Subcutaneous abdominal adipose tissue (tissue), 5 donors: ENCODE data around the gene ABCG1.

Source experiments
- H3K27ac ChIP-seq: one replicate; pipeline ENCODE4 v1.7.0; 2013; ENCODE audit warnings: low read depth, mild to moderate bottlenecking, inconsistent platforms, low read length, moderate library complexity
- H3K27me3 ChIP-seq, 5 donors: one replicate each; pipeline ENCODE4 v1.7.0; 2013; ENCODE audit warnings: low read length in 5 of 5, inconsistent platforms in 1 of 5; ENCODE audit not compliant: control insufficient read depth in 5 of 5, insufficient read depth in 4 of 5
- H3K36me3 ChIP-seq, 5 donors: one replicate each; pipeline ENCODE4 v1.7.0; 2013; ENCODE audit warnings: low read length in 5 of 5; ENCODE audit not compliant: control insufficient read depth in 5 of 5, insufficient read depth in 5 of 5
- H3K4me1 ChIP-seq, 5 donors: one replicate each; pipeline ENCODE4 v1.7.0; 2013; ENCODE audit warnings: low read length in 5 of 5, mild to moderate bottlenecking in 3 of 5, moderate library complexity in 1 of 5; ENCODE audit not compliant: control insufficient read depth in 5 of 5, insufficient read depth in 5 of 5
- H3K4me3 ChIP-seq, 5 donors: one replicate each; pipeline ENCODE4 v1.7.0; 2013; ENCODE audit warnings: low read length in 5 of 5, low read depth in 1 of 5
- H3K9ac ChIP-seq, 5 donors: one replicate each; pipeline ENCODE4 v1.7.0; 2013; ENCODE audit warnings: low read length in 5 of 5, mild to moderate bottlenecking in 4 of 5, moderate library complexity in 3 of 5
- H3K9me3 ChIP-seq, 5 donors: one replicate each; pipeline ENCODE4 v1.7.0; 2013; ENCODE audit warnings: low read length in 5 of 5; ENCODE audit not compliant: control insufficient read depth in 5 of 5
- donor health status: healthy.
- donor health status: healthy.
- donor health status: healthy.
- donor health status: healthy.
- donor health status: healthy.

ABCG1 gene

DNA sequence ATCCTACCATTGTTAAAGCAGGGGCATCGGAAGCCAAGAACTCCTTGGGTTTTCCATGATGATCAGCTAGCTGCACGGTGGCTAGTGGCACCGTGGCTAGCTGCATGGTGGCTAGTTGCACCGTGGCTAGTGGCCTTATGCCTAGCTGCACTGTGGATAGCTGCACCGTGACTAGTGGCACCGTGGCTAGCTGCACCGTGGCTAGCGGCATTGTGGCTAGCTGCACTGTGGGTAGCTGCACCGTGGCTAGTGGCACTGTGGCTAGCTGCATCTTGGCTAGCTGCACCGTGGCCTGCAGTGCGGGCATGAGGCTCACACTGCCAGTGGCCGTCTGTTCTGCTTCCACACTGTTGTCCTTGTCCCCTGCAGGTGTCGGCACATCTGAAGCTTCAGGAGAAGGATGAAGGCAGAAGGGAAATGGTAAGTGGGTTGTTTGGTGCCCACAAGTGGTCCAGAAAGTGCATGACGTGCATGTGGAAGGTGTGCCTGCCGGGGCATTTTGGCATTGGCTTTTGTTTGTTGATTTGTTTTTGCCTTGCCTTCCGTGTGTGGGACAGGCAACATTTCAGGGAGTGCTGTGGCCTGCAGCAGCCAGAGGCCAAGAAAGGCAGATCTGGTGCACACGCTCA lies 57.7 kb downstream of the ABCG1 start:
- Histone ChIP-seq H3K4me3 (no peak overlapping the region), H3K4me1 (peaks cover 0 to 6% (median 0%) of the 10 kb centered on the region in 5 donors), H3K36me3 (peaks cover 0 to 71% (median 49%) of the 10 kb centered on the region in 5 donors), H3K27me3 (peaks cover 0 to 3% (median 0%) of the 10 kb centered on the region in 5 donors), H3K9me3 (no peaks in the 10 kb centered on the region), H3K9ac (no peak overlapping the region), H3K27ac (no peak overlapping the region)

DNA sequence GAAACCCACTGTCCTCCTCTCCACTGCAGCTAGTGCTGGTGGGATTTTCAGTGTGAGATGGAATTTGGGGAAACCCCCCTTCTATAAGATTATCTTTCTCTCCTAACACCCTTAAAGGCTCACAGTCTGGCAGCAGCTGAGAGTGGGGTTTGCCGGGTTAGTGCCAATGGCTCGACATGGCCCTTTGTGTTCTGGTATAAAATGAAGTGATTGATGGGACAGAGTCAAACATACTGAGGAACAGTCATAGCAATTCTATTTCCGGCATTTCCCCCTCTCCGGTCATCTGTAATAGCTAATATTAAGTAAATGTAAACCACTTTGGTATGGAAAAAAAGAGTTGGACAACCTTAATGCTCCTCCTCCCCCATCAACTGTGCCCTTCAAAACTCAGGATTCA lies 58.7 kb downstream of the ABCG1 start:
- Histone ChIP-seq H3K27me3 (peaks cover 0 to 3% (median 0%) of the 10 kb centered on the region in 5 donors), H3K4me3 (no peak overlapping the region), H3K36me3 (peaks cover 0 to 75% (median 55%) of the 10 kb centered on the region in 5 donors), H3K9me3 (no peaks in the 10 kb centered on the region), H3K27ac (no peak overlapping the region), H3K9ac (no peak overlapping the region), H3K4me1 (peaks cover 0 to 6% (median 0%) of the 10 kb centered on the region in 5 donors)

DNA sequence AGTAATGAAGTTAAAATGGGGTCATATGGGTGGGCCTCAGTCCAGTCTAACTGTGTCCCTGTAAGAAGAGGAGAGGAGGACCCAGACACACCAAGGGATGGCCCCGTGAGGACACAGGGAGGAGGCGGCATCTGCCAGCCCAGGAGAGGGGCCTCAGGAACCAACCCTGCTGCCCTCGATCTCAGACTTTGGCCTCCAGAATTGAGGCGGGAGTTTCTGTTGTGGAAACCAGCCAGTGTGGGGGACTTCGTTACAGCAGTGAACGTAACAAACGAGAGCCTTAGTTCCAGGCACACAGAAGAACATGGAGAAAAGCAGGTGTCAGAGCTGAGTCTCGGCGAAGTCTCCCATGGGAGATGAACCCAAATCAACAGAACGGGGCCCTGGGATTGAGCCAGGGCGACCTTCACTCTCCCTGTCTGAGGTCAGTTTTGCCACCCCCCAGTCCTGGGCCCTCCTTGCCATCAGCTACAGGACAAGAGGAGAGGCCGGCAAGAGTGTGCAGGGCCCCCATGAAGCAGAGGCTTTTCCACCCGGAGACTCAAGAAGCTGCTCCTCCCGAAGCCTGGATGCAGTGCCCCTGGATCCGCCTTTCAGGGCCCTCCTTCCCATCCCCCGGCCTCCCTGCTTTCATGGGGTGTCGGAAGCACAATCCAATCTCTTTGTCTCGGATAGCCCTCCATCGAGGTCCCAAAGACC lies 59.7 kb downstream of the ABCG1 start:
- H3K9me3 ChIP-seq = no peaks in the 10 kb centered on the region
- H3K27ac ChIP-seq = no peak overlapping the region
- peaks cover 0 to 6% (median 0%) of the 10 kb centered on the region in 5 donors for H3K4me1 ChIP-seq
- H3K9ac ChIP-seq = no peak overlapping the region
- peaks cover 0 to 3% (median 0%) of the 10 kb centered on the region in 5 donors for H3K27me3 ChIP-seq
- H3K4me3 ChIP-seq = no peak overlapping the region
- peaks cover 0 to 73% (median 52%) of the 10 kb centered on the region in 5 donors for H3K36me3 ChIP-seq

DNA sequence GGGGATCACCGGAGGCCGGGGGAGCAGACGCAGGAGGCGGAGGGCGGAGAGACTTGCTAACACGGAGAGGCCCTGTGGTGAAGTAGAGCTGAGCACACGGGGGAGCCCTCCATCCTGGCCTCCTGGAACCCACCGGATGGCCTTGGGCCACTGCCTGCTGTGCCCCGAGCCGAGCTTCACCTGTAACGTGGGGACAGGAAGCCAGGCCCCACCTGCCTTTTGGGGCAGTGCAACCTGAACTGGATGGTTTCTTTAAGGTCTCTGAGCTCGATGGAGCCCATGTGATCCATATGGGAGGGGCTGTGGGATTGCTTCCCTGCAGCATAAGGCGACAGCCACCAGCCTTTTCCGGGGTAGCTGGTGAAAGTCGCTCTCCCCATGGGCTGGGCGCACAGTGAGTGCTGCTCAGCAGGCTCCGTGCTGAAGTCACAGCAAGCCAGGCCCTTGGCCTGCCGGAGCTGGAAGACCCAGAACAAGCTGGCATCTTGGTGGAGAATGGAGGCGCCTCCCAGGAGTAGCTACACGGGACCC lies 60.5 kb downstream of the ABCG1 start:
- Histone ChIP-seq H3K36me3 (peaks cover 0 to 72% (median 50%) of the 10 kb centered on the region in 5 donors), H3K4me3 (no peak overlapping the region), H3K27ac (no peak overlapping the region)

DNA sequence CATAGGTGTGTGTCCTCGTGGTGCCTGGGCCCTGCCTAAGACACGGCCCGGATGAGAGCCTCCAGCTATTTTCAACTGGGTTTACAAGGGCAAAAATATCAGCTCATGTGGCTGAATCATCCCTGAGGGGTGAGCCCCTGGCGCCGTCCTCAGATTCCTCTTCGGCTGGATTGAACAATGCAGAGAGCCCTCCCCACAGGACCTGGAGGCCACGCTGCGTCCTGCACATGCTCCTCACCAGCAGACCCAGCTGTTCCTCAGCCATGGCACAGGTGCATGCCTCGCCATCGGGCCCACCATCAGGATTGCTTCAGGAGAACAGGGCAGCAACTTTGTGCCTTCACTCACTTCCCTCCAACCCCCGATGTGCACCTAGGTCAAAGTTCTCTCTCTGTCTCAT lies 60.9 kb downstream of the ABCG1 start:
- H3K9me3 ChIP-seq = no peaks in the 10 kb centered on the region
- peaks cover 0 to 6% (median 0%) of the 10 kb centered on the region in 5 donors for H3K4me1 ChIP-seq
- peaks cover 0 to 74% (median 55%) of the 10 kb centered on the region in 5 donors for H3K36me3 ChIP-seq
- H3K9ac ChIP-seq = no peak overlapping the region
- no peak overlapping the region for H3K4me3 ChIP-seq
- no peak overlapping the region for H3K27ac ChIP-seq
- H3K27me3 ChIP-seq = peaks cover 0 to 3% (median 0%) of the 10 kb centered on the region in 5 donors

More for the DNA sequence above, 60.5 kb downstream of the ABCG1 start:
- Histone ChIP-seq H3K9ac (no peak overlapping the region), H3K9me3 (no peaks in the 10 kb centered on the region), H3K27me3 (peaks cover 0 to 3% (median 0%) of the 10 kb centered on the region in 5 donors), H3K4me1 (peaks cover 0 to 6% (median 0%) of the 10 kb centered on the region in 5 donors)

DNA sequence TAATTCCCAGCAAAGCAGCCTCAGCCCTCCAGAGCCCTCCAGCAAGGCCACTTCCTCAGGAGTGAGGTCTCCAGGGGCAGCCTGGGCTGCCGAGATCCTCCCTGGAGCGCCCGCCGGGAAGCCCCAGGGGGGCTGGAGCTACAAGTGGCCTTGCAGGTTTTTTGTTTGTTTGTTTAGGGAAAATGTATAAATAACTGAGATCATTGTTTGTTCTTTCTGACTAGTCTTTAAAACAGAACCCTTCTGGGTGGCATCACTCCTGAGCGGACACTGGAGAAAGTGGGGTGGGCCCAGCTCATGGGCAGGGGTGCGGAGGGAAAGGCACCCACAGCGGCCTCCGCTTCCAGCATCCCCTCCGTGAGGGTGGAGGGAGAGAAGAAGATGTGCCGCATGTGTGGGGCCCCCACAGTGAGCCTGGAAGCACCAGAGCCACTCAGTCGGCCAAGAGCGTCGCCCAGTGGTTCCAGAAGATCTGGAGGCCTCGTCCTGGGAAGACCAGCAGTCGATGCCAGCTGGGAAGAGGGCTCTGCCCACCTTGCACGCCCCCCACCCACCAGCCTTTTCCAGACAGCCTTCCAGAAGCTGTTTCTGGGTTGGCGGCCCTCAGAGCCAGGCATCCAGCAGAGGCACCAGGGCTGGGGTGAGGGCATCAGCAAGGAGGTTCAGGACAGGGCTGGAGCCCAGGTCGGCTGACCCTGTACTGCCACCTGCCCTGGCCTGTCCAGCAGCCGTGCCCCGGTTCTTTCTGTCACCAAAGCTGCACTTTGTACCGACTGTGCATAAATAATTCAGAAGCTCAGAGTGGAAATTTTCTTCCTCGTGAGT lies 61.6 kb downstream of the ABCG1 start:
- peaks cover 0 to 3% (median 0%) of the 10 kb centered on the region in 5 donors for H3K27me3 ChIP-seq
- H3K4me3 ChIP-seq = no peak overlapping the region
- no peaks in the 10 kb centered on the region for H3K9me3 ChIP-seq
- H3K27ac ChIP-seq = no peak overlapping the region
- no peak overlapping the region for H3K9ac ChIP-seq
- peaks cover 0 to 6% (median 0%) of the 10 kb centered on the region in 5 donors for H3K4me1 ChIP-seq
- peaks cover 0 to 68% (median 52%) of the 10 kb centered on the region in 5 donors for H3K36me3 ChIP-seq

DNA sequence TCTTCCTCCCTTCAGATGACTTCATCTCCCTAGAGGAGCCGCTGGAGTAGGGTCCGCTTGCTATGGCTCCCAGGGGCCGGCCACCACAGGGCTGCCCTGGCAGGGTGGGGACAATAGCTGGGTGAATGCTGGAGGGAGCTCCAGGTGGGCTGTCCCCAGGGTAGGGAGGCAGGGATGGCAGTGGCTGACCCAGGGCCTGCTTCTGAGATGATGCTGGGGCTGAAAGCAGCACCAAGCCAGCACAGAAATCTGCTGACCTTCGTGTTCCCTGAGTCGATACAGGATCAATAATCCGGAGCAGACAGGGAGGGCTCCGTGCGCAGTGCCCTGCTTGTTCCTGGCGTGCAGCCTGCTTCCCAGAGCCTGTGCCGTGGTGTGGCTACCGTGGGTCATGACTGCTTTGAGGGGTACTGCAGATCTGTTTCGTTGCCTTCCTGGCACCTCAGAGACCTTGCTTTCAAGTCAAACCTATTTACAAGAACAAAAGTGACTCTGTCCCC lies 62.3 kb downstream of the ABCG1 start:
- H3K9me3 ChIP-seq = no peaks in the 10 kb centered on the region
- H3K36me3 ChIP-seq = peaks cover 0 to 71% (median 54%) of the 10 kb centered on the region in 5 donors
- no peak overlapping the region for H3K27ac ChIP-seq
- H3K9ac ChIP-seq = no peak overlapping the region
- peaks cover 0 to 3% (median 0%) of the 10 kb centered on the region in 5 donors for H3K4me1 ChIP-seq
- no peak overlapping the region for H3K4me3 ChIP-seq
- H3K27me3 ChIP-seq = peaks cover 0 to 3% (median 0%) of the 10 kb centered on the region in 5 donors

DNA sequence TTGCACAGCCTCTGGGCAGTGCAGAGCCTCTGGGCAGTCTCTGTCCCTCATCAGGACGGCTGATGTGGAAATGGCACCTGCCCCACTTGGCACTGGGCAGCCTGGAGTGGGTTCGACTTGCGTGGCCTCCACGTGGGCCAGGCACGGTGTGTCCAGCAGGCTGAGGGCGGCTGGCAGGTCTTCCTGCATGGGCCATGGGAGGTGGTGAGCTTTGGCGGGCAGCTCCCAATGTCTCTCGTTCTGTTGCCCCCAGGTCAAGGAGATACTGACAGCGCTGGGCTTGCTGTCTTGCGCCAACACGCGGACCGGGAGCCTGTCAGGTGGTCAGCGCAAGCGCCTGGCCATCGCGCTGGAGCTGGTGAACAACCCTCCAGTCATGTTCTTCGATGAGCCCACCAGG lies 63.1 kb downstream of the ABCG1 start:
- peaks cover 0 to 4% (median 0%) of the 10 kb centered on the region in 5 donors for H3K27me3 ChIP-seq
- H3K9ac ChIP-seq = no peak overlapping the region
- no peak overlapping the region for H3K27ac ChIP-seq
- H3K4me1 ChIP-seq = no peaks in the 10 kb centered on the region
- H3K4me3 ChIP-seq = no peak overlapping the region
- peaks cover 0 to 70% (median 54%) of the 10 kb centered on the region in 5 donors for H3K36me3 ChIP-seq
- H3K9me3 ChIP-seq = no peaks in the 10 kb centered on the region

DNA sequence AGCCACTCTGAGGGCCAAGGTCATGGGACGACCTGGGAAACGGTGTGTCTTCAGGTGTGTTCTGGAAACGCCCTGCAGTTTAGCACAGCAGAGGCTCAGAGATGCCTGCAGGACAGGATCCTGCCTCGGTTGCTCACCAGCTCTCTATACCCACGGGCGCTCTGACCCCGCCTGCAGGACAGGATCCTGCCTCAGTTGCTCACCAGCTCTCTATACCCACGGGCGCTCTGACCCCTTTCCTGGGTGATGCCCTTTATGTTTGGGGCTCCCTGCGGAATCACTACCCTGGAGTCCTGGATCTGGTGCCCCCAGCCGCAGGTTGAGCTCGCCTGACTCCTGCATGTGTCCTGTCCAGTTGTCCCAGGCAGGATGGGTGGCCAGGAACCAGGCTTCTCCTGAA lies 63.8 kb downstream of the ABCG1 start:
- no peak overlapping the region for H3K9ac ChIP-seq
- no peak overlapping the region for H3K4me3 ChIP-seq
- H3K27me3 ChIP-seq = peaks cover 0 to 4% (median 0%) of the 10 kb centered on the region in 5 donors
- no peaks in the 10 kb centered on the region for H3K9me3 ChIP-seq
- peaks cover 0 to 77% (median 59%) of the 10 kb centered on the region in 5 donors for H3K36me3 ChIP-seq
- no peaks in the 10 kb centered on the region for H3K4me1 ChIP-seq
- no peak overlapping the region for H3K27ac ChIP-seq
